Loucy (cell line): ENCODE results near the gene CLDN22.

Experiments used
- H2AFZ ChIP-seq: fragments of 200-600 bp; sonication (generic); 2 replicates; pipeline ENCODE4 v1.6.0; 2016; ENCODE audit warnings: antibody characterized with exemption, mild to moderate bottlenecking, low read length, moderate library complexity
- H3F3A ChIP-seq: fragments of 200-600 bp; 2 replicates; pipeline ENCODE4 v1.6.0; 2016; ENCODE audit warnings: antibody characterized with exemption, low read depth, mild to moderate bottlenecking
- H3K27me3 ChIP-seq: fragments of 200-600 bp; sonication (generic); 2 replicates; pipeline ENCODE4 v1.6.1; 2014; ENCODE audit warnings: low read length, mild to moderate bottlenecking; ENCODE audit not compliant: insufficient read depth, poor library complexity, severe bottlenecking
- H3K36me3 ChIP-seq: fragments of 200-600 bp; sonication (generic); 2 replicates; pipeline ENCODE4 v1.6.1; 2016; ENCODE audit warnings: low read length; ENCODE audit not compliant: insufficient read depth
- H3K4me1 ChIP-seq: fragments of 200-600 bp; sonication (generic); 2 replicates; pipeline ENCODE4 v1.5.1; 2014; ENCODE audit warnings: low read length, mild to moderate bottlenecking; ENCODE audit not compliant: insufficient read depth, poor library complexity, severe bottlenecking
- H3K4me2 ChIP-seq: fragments of 200-600 bp; sonication (generic); 2 replicates; pipeline ENCODE4 v1.6.0; 2014; ENCODE audit warnings: antibody characterized with exemption, low read length, low read depth, mild to moderate bottlenecking; ENCODE audit not compliant: poor library complexity, severe bottlenecking
- H3K4me3 ChIP-seq: fragments of 200-600 bp; sonication (generic); 2 replicates; pipeline ENCODE4 v1.5.1; 2014; ENCODE audit warnings: low read length, mild to moderate bottlenecking, mixed read lengths; ENCODE audit not compliant: poor library complexity, severe bottlenecking
- H3K79me2 ChIP-seq: fragments of 200-600 bp; sonication (generic); 2 replicates; pipeline ENCODE4 v1.6.1; 2014; ENCODE audit warnings: low read length; ENCODE audit not compliant: insufficient read depth
- H3K9ac ChIP-seq: fragments of 200-600 bp; sonication (generic); 2 replicates; pipeline ENCODE4 v1.6.0; 2014; ENCODE audit warnings: mild to moderate bottlenecking, low read depth, low read length, moderate library complexity; ENCODE audit not compliant: poor library complexity, severe bottlenecking
- H3K9me2 ChIP-seq: fragments of 200-600 bp; sonication (generic); replicated peaks from 2 replicates; pipeline ENCODE4 v1.6.1; 2016; ENCODE audit warnings: low read depth, low read length, mixed read lengths
- H3K9me3 ChIP-seq: fragments of 200-600 bp; sonication (generic); 2 replicates; pipeline ENCODE4 v1.6.1; 2014; ENCODE audit warnings: mild to moderate bottlenecking, antibody characterized with exemption, low read length, low read depth; ENCODE audit not compliant: insufficient read depth
- H4K20me1 ChIP-seq: fragments of 200-600 bp; sonication (generic); 2 replicates; pipeline ENCODE4 v1.6.0; 2014; ENCODE audit warnings: antibody characterized with exemption, low read length, mild to moderate bottlenecking; ENCODE audit not compliant: insufficient read depth, poor library complexity, severe bottlenecking
- CTCF ChIP-seq: fragments of 200-600 bp; sonication (generic); conservative IDR thresholded peaks from 2 replicates; pipeline ENCODE4 v1.5.1; 2014; ENCODE audit warnings: mild to moderate bottlenecking, antibody characterized with exemption, low read length
- EZH2phosphoT487 ChIP-seq: fragments of 200-600 bp; IDR thresholded peaks from 2 replicates; pipeline ENCODE4 v1.6.1; 2018; ENCODE audit warnings: antibody characterized with exemption, mild to moderate bottlenecking, moderate library complexity, borderline replicate concordance

The CLDN22 gene

GRCh38 chr4:183306811-183307210, 13.3 kb downstream of the CLDN22 start:
- Histone ChIP-seq H3K4me2 (no peak overlapping the region), H3K9me3 (no peaks in the 10 kb centered on the region), H3K9ac (no peak overlapping the region), H3F3A (no peaks in the 10 kb centered on the region), H3K4me1 (no peaks in the 10 kb centered on the region), H3K79me2 (no peaks in the 10 kb centered on the region), H4K20me1 (no peaks in the 10 kb centered on the region), H3K36me3 (no peaks in the 10 kb centered on the region), H3K27me3 (no peaks in the 10 kb centered on the region), H3K4me3 (no peak overlapping the region), H3K9me2 (no peaks in the 10 kb centered on the region), H2AFZ (no peak overlapping the region)
- TF ChIP-seq EZH2phosphoT487 (no peak), CTCF (no peak)

GRCh38 chr4:183304538-183304937, 15.5 kb downstream of the CLDN22 start:
- H3K4me2 ChIP-seq: no peak overlapping the region
- TF ChIP-seq CTCF (no peak), EZH2phosphoT487 (no peak)
- H3K9me2 ChIP-seq: no peaks in the 10 kb centered on the region
- H3K9me3 ChIP-seq: no peaks in the 10 kb centered on the region
- H2AFZ ChIP-seq: no peak overlapping the region
- no peaks in the 10 kb centered on the region for H3K27me3 ChIP-seq
- H3K36me3 ChIP-seq: no peaks in the 10 kb centered on the region
- H3K4me1 ChIP-seq: no peaks in the 10 kb centered on the region
- no peaks in the 10 kb centered on the region for H3K79me2 ChIP-seq
- H3K4me3 ChIP-seq: no peak overlapping the region
- no peaks in the 10 kb centered on the region for H3F3A ChIP-seq
- H3K9ac ChIP-seq: no peak overlapping the region
- no peaks in the 10 kb centered on the region for H4K20me1 ChIP-seq

- H3F3A ChIP-seq: no peaks in the 10 kb centered on the region
- H3K9ac ChIP-seq: no peak overlapping the region
- no peaks in the 10 kb centered on the region for H3K27me3 ChIP-seq
- no peak overlapping the region for H2AFZ ChIP-seq
- H3K9me3 ChIP-seq: no peaks in the 10 kb centered on the region
- H3K4me2 ChIP-seq: no peak overlapping the region
- no peak for TF ChIP-seq EZH2phosphoT487
- TF ChIP-seq CTCF: no peak
- H3K4me1 ChIP-seq: no peaks in the 10 kb centered on the region
- no peaks in the 10 kb centered on the region for H4K20me1 ChIP-seq
- H3K4me3 ChIP-seq: no peak overlapping the region
- H3K79me2 ChIP-seq: no peaks in the 10 kb centered on the region
- H3K36me3 ChIP-seq: no peaks in the 10 kb centered on the region
- no peaks in the 10 kb centered on the region for H3K9me2 ChIP-seq
Observed at GRCh38 chr4:183304067-183304466, 16.0 kb downstream of the CLDN22 start.
